ENCODE data around the gene KIAA0232.

The KIAA0232 gene

DNA sequence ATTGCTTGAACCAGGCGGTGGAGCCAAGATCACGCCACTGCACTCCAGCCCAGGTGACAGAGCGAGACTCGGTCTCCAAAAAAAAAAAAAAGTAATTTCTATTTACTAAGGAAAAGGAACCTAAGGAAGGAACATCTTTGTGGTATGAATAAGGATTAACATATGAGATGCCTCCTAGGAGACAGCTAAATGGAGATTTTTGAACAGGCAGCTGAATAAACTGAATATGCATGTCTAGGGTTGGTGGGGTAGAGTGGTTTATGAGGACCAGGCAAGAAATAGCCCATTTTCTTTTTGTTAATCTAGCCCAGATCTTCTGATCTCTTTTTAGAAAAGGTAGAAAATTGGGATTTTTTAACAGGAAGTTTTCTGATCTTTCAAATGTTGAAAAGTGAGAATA is 67.2 kb downstream of the KIAA0232 start:
- no peak overlapping the region for H3K4me2 ChIP-seq (ENCODE audit: insufficient read depth, low read length)
- H3K79me2 ChIP-seq (ENCODE audit: insufficient read depth, low read length): peaks cover 42% of the 10 kb centered on the region
- peaks cover 64% of the 10 kb centered on the region for H3K36me3 ChIP-seq (ENCODE audit: insufficient read depth, low read length)
- peaks cover 18% of the 10 kb centered on the region; the same call in 1 of the 2 replicates for H4K20me1 ChIP-seq (ENCODE audit: insufficient read depth, low read length)
- no peak for DNase-seq
- no peak overlapping the region for H2AFZ ChIP-seq (ENCODE audit: low read depth, low read length)
- H3K4me1 ChIP-seq (ENCODE audit: insufficient read depth, low read length): no peaks in the 10 kb centered on the region
- no peaks in the 10 kb centered on the region for H3K27me3 ChIP-seq (ENCODE audit: insufficient read depth, low read length, poor library complexity)
- TF ChIP-seq, protein P1, sequence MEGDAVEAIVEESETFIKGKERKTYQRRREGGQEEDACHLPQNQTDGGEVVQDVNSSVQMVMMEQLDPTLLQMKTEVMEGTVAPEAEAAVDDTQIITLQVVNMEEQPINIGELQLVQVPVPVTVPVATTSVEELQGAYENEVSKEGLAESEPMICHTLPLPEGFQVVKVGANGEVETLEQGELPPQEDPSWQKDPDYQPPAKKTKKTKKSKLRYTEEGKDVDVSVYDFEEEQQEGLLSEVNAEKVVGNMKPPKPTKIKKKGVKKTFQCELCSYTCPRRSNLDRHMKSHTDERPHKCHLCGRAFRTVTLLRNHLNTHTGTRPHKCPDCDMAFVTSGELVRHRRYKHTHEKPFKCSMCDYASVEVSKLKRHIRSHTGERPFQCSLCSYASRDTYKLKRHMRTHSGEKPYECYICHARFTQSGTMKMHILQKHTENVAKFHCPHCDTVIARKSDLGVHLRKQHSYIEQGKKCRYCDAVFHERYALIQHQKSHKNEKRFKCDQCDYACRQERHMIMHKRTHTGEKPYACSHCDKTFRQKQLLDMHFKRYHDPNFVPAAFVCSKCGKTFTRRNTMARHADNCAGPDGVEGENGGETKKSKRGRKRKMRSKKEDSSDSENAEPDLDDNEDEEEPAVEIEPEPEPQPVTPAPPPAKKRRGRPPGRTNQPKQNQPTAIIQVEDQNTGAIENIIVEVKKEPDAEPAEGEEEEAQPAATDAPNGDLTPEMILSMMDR (IDR thresholded peaks at IDR 0.05; ENCODE audit: borderline replicate concordance, extremely low read depth, low read length, poor library complexity, severe bottlenecking): no peak
- no peak for TF ChIP-seq EZH2 (IDR thresholded peaks at IDR 0.05; ENCODE audit: borderline replicate concordance, low read depth, low read length, severe bottlenecking)
- ATAC-seq (ENCODE audit: insufficient read depth, low read depth): no peak
- no peak overlapping the region for H3K4me3 ChIP-seq (ENCODE audit: low read depth in 1 of 2, low read length in 2 of 2)
- no peak overlapping the region for H3K27ac ChIP-seq (ENCODE audit: low read length)
- H3K9me3 ChIP-seq (ENCODE audit: insufficient read depth, low read length, severe bottlenecking): no peaks in the 10 kb centered on the region
- no peak overlapping the region for H3K9ac ChIP-seq (ENCODE audit: low read depth, low read length)

- DNase-seq (no peak), ATAC-seq (ENCODE audit: insufficient read depth, low read depth) (no peak)
- Histone ChIP-seq H3K27me3 (ENCODE audit: insufficient read depth, low read length, poor library complexity) (no peaks in the 10 kb centered on the region), H4K20me1 (ENCODE audit: insufficient read depth, low read length) (peaks cover 19% of the 10 kb centered on the region; the same call in 1 of the 2 replicates), H3K4me1 (ENCODE audit: insufficient read depth, low read length) (no peaks in the 10 kb centered on the region), H3K4me2 (ENCODE audit: insufficient read depth, low read length) (no peak overlapping the region), H3K9me3 (ENCODE audit: insufficient read depth, low read length, severe bottlenecking) (no peaks in the 10 kb centered on the region), H3K27ac (ENCODE audit: low read length) (no peak overlapping the region), H3K36me3 (ENCODE audit: insufficient read depth, low read length) (peaks cover 55% of the 10 kb centered on the region), H2AFZ (ENCODE audit: low read depth, low read length) (no peak overlapping the region), H3K79me2 (ENCODE audit: insufficient read depth, low read length) (peaks cover 38% of the 10 kb centered on the region), H3K4me3 (ENCODE audit: low read depth in 1 of 2, low read length in 2 of 2) (no peak overlapping the region), H3K9ac (ENCODE audit: low read depth, low read length) (no peak overlapping the region)
- TF ChIP-seq, protein P1 (IDR thresholded peaks at IDR 0.05; ENCODE audit: borderline replicate concordance, extremely low read depth, low read length, poor library complexity, severe bottlenecking): no peak
- TF ChIP-seq EZH2 (IDR thresholded peaks at IDR 0.05; ENCODE audit: borderline replicate concordance, low read depth, low read length, severe bottlenecking): no peak
Observed at GRCh38 chr4:6851431-6851830, 68.9 kb downstream of the KIAA0232 start.

- Histone ChIP-seq H3K4me2 (ENCODE audit: insufficient read depth, low read length) (no peak overlapping the region), H2AFZ (ENCODE audit: low read depth, low read length) (no peak overlapping the region), H3K27ac (ENCODE audit: low read length) (no peak overlapping the region), H3K4me1 (ENCODE audit: insufficient read depth, low read length) (no peaks in the 10 kb centered on the region), H3K27me3 (ENCODE audit: insufficient read depth, low read length, poor library complexity) (no peaks in the 10 kb centered on the region), H3K4me3 (ENCODE audit: low read depth in 1 of 2, low read length in 2 of 2) (no peak overlapping the region), H3K9ac (ENCODE audit: low read depth, low read length) (no peak overlapping the region), H3K79me2 (ENCODE audit: insufficient read depth, low read length) (peaks cover 37% of the 10 kb centered on the region), H3K9me3 (ENCODE audit: insufficient read depth, low read length, severe bottlenecking) (no peaks in the 10 kb centered on the region), H4K20me1 (ENCODE audit: insufficient read depth, low read length) (peaks cover 17% of the 10 kb centered on the region; the same call in 1 of the 2 replicates), H3K36me3 (ENCODE audit: insufficient read depth, low read length) (peaks cover 56% of the 10 kb centered on the region)
- ATAC-seq (ENCODE audit: insufficient read depth, low read depth) (no peak), DNase-seq (no peak)
- TF ChIP-seq, protein P1 (IDR thresholded peaks at IDR 0.05; ENCODE audit: borderline replicate concordance, extremely low read depth, low read length, poor library complexity, severe bottlenecking): no peak
- no peak for TF ChIP-seq EZH2 (IDR thresholded peaks at IDR 0.05; ENCODE audit: borderline replicate concordance, low read depth, low read length, severe bottlenecking)
Observed at GRCh38 chr4:6851962-6852361, 69.4 kb downstream of the KIAA0232 start.

GRCh38 chr4:6852582-6852981 is 70.1 kb downstream of the KIAA0232 start:
- no peak overlapping the region for H2AFZ ChIP-seq (ENCODE audit: low read depth, low read length)
- H4K20me1 ChIP-seq (ENCODE audit: insufficient read depth, low read length): peaks cover 13% of the 10 kb centered on the region
- no peak overlapping the region for H3K4me2 ChIP-seq (ENCODE audit: insufficient read depth, low read length)
- peaks cover 57% of the 10 kb centered on the region for H3K36me3 ChIP-seq (ENCODE audit: insufficient read depth, low read length)
- ATAC-seq (ENCODE audit: insufficient read depth, low read depth) (no peak), DNase-seq (no peak)
- no peak for TF ChIP-seq EZH2 (IDR thresholded peaks at IDR 0.05; ENCODE audit: borderline replicate concordance, low read depth, low read length, severe bottlenecking)
- TF ChIP-seq, protein P1 (IDR thresholded peaks at IDR 0.05; ENCODE audit: borderline replicate concordance, extremely low read depth, low read length, poor library complexity, severe bottlenecking): no peak
- no peaks in the 10 kb centered on the region for H3K4me1 ChIP-seq (ENCODE audit: insufficient read depth, low read length)
- H3K9ac ChIP-seq (ENCODE audit: low read depth, low read length): no peak overlapping the region
- no peaks in the 10 kb centered on the region for H3K27me3 ChIP-seq (ENCODE audit: insufficient read depth, low read length, poor library complexity)
- peaks cover 33% of the 10 kb centered on the region for H3K79me2 ChIP-seq (ENCODE audit: insufficient read depth, low read length)
- no peak overlapping the region for H3K4me3 ChIP-seq (ENCODE audit: low read depth in 1 of 2, low read length in 2 of 2)
- no peaks in the 10 kb centered on the region for H3K9me3 ChIP-seq (ENCODE audit: insufficient read depth, low read length, severe bottlenecking)
- no peak overlapping the region for H3K27ac ChIP-seq (ENCODE audit: low read length)
